SK-N-SH (cell line): ENCODE data around the gene TMEM132E. TPM values are rescaled to one million over a fixed set of nuclear protein-coding genes. Genes with fewer than 3 reads are reported as not detected.

Experiments used
- CTCF ChIA-PET: fragments of 300-600, 350-600 bp; formaldehyde crosslinking; extraction: SDS; loops from one replicate; lab custom pipeline; 2021; lab: Yijun Ruan, JAX
- POLR2A ChIA-PET: fragments of 350-600 bp; sonication (Branson Sonifier 250); formaldehyde crosslinking; extraction: SDS; loops from one replicate; lab custom pipeline; 2020; ENCODE audit warnings: antibody characterized with exemption, inconsistent platforms; lab: Yijun Ruan, JAX
- DNase-seq: peaks from one replicate; pipeline ENCODE4 v3.0.0; 2012
- H2AFZ ChIP-seq: fragments of 200-600 bp; sonication (generic); 2 replicates; pipeline ENCODE4 v1.8.1; 2016; ENCODE audit warnings: antibody characterized with exemption, mild to moderate bottlenecking, low read depth
- H3F3A ChIP-seq: fragments of 200-600 bp; sonication (generic); replicated peaks from 2 replicates; pipeline ENCODE3; 2016; ENCODE audit warnings: antibody characterized with exemption, mild to moderate bottlenecking; ENCODE audit not compliant: insufficient read depth
- H3K27ac ChIP-seq, 2 experiments: fragments of 200-500 bp in 1 of 2; fragments of 200-600 bp in 1 of 2; sonication (Bioruptor generic) in 1 of 2; sonication (generic), shearing (Covaris generic) in 1 of 2; 2 replicates each; pipeline versions ENCODE4 v1.5.1 to v1.6.1; 2014 to 2016; ENCODE audit warnings: low read depth in 2 of 2, inconsistent platforms in 1 of 2, low read length in 1 of 2, mild to moderate bottlenecking in 1 of 2, mixed read lengths in 1 of 2
- H3K27me3 ChIP-seq: fragments of 200-600 bp; sonication (generic), shearing (Covaris generic); 2 replicates; pipeline ENCODE4 v1.6.1; 2016; ENCODE audit warnings: mixed run types; ENCODE audit not compliant: insufficient read depth
- H3K36me3 ChIP-seq, 2 experiments: fragments of 200-500 bp in 1 of 2; fragments of 200-600 bp in 1 of 2; sonication (Bioruptor generic) in 1 of 2; sonication (generic) in 1 of 2; replicated peaks in 1 of 2; 2 replicates each; pipeline versions ENCODE3 to v1.5.1; 2014 to 2016; ENCODE audit warnings: low read length in 1 of 2, mild to moderate bottlenecking in 1 of 2; ENCODE audit not compliant: insufficient read depth in 2 of 2, control insufficient read depth in 1 of 2
- H3K4me1 ChIP-seq, 2 experiments: fragments of 200-500 bp in 1 of 2; fragments of 200-600 bp in 1 of 2; sonication (Bioruptor generic) in 1 of 2; sonication (generic), shearing (Covaris generic) in 1 of 2; 2 replicates each; pipeline versions ENCODE4 v1.5.1 to v1.6.1; 2014 to 2016; ENCODE audit warnings: low read depth in 1 of 2, low read length in 1 of 2, mixed run types in 1 of 2; ENCODE audit not compliant: insufficient read depth in 2 of 2, control insufficient read depth in 1 of 2
- H3K4me2 ChIP-seq: fragments of 200-600 bp; sonication (generic), shearing (Covaris generic); 2 replicates; pipeline ENCODE4 v1.6.1; 2017; ENCODE audit warnings: mixed run types
- H3K4me3 ChIP-seq, 2 experiments: fragments of 200-500 bp in 1 of 2; fragments of 200-600 bp in 1 of 2; sonication (Bioruptor generic) in 1 of 2; sonication (generic), shearing (Covaris generic) in 1 of 2; 2 replicates each; pipeline versions ENCODE4 v1.5.1 to v1.8.1; 2014 to 2016; ENCODE audit warnings: low read depth in 2 of 2, inconsistent platforms in 1 of 2, low read length in 1 of 2, mild to moderate bottlenecking in 1 of 2, mixed read lengths in 1 of 2, moderate library complexity in 1 of 2
- H3K79me2 ChIP-seq: fragments of 200-600 bp; sonication (generic); 2 replicates; pipeline ENCODE4 v1.8.1; 2017; ENCODE audit warnings: mild to moderate bottlenecking; ENCODE audit not compliant: insufficient read depth
- H3K9ac ChIP-seq: fragments of 200-600 bp; sonication (generic); 2 replicates; pipeline ENCODE4 v1.6.1; 2017; ENCODE audit warnings: mixed run types
- H3K9me2 ChIP-seq: fragments of 200-600 bp; sonication (generic); 2 replicates; pipeline ENCODE4 v1.6.1; 2017; ENCODE audit warnings: mixed run types
- H3K9me3 ChIP-seq: fragments of 200-600 bp; sonication (generic); 2 replicates; pipeline ENCODE4 v1.6.1; 2017; ENCODE audit warnings: mixed run types, mild to moderate bottlenecking, moderate library complexity
- H4K20me1 ChIP-seq: fragments of 200-600 bp; sonication (generic); 2 replicates; pipeline ENCODE4 v1.6.1; 2017; ENCODE audit warnings: mild to moderate bottlenecking, mixed run types; ENCODE audit not compliant: insufficient read depth
- CHD2 ChIP-seq: fragments of 150-350 bp; IDR thresholded peaks from 2 replicates; pipeline ENCODE4 v1.6.1; 2018; ENCODE audit warnings: low read length; ENCODE audit not compliant: partially characterized antibody
- EP300 ChIP-seq, 2 experiments: IDR thresholded peaks; 2 replicates each; pipeline versions ENCODE4 v1.4.0 to v1.6.1; 2012; ENCODE audit warnings: borderline replicate concordance in 1 of 2, low read depth in 1 of 2, low read length in 1 of 2
- EZH2phosphoT487 ChIP-seq: fragments of 200-600 bp; sonication (generic); IDR thresholded peaks from 2 replicates; pipeline ENCODE4 v1.6.1; 2017; ENCODE audit warnings: low read depth, mixed run types, mild to moderate bottlenecking, antibody characterized with exemption, moderate library complexity, borderline replicate concordance
- FOXJ3 ChIP-seq: sonication (generic); formaldehyde crosslinking; IDR thresholded peaks from 2 replicates; pipeline ENCODE4 v1.5.1; 2020; ENCODE audit warnings: mild to moderate bottlenecking, missing genetic modification reagents
- FOXM1 ChIP-seq: IDR thresholded peaks from 2 replicates; pipeline ENCODE4 v1.4.0; 2012; ENCODE audit warnings: low read depth, mild to moderate bottlenecking
- IRF3 ChIP-seq: fragments of 150-350 bp; IDR thresholded peaks from 2 replicates; pipeline ENCODE4 v1.6.1; 2016; ENCODE audit warnings: mild to moderate bottlenecking, low read depth, low read length
- JUND ChIP-seq: IDR thresholded peaks from 2 replicates; pipeline ENCODE4 v1.4.0; 2012
- POLR2AphosphoS5 ChIP-seq: IDR thresholded peaks from 2 replicates; pipeline ENCODE4 v1.6.1; 2012; ENCODE audit warnings: low read depth, low read length
- RAD21 ChIP-seq: IDR thresholded peaks from 2 replicates; pipeline ENCODE4 v1.6.1; 2012; ENCODE audit warnings: mild to moderate bottlenecking, low read length
- SMC3 ChIP-seq: IDR thresholded peaks from 2 replicates; pipeline ENCODE4 v1.6.1; 2012; ENCODE audit warnings: low read depth, low read length, improper control_type of control experiment
- WGBS: methylation state at CpG from one replicate; pipeline ENCODE4 v1.1.6; 2017; ENCODE audit warnings: low lambda C conversion rate; 5-methylcytosine and 5-hydroxymethylcytosine counted together
- polyA plus RNA-seq, 3 experiments: library from polyadenylated mRNA; depleted of rRNA; stranded (reverse); fragments of >200 nt; gene quantifications; 2 replicates each; pipeline ENCODE4 v1.2.3, GENCODE V29; 2012
- TF ChIP-seq, protein P1 (sequence below): fragments of 200-600 bp; sonication (generic); IDR thresholded peaks from 2 replicates; pipeline ENCODE4 v1.6.1; 2017; ENCODE audit warnings: antibody characterized with exemption, mild to moderate bottlenecking, moderate library complexity

Gene TMEM132E
- polyA plus RNA-seq, 1 of the 3 experiments (the other 2 are of a cell fraction) = not detected

- TF ChIP-seq SMC3 (no peak), EZH2phosphoT487 (no peak)
- TF ChIP-seq, protein P1, sequence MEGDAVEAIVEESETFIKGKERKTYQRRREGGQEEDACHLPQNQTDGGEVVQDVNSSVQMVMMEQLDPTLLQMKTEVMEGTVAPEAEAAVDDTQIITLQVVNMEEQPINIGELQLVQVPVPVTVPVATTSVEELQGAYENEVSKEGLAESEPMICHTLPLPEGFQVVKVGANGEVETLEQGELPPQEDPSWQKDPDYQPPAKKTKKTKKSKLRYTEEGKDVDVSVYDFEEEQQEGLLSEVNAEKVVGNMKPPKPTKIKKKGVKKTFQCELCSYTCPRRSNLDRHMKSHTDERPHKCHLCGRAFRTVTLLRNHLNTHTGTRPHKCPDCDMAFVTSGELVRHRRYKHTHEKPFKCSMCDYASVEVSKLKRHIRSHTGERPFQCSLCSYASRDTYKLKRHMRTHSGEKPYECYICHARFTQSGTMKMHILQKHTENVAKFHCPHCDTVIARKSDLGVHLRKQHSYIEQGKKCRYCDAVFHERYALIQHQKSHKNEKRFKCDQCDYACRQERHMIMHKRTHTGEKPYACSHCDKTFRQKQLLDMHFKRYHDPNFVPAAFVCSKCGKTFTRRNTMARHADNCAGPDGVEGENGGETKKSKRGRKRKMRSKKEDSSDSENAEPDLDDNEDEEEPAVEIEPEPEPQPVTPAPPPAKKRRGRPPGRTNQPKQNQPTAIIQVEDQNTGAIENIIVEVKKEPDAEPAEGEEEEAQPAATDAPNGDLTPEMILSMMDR = no peak
- Histone ChIP-seq H3K9me3 (no peaks in the 10 kb centered on the region), H3K4me3 (no peak overlapping the region), H4K20me1 (no peaks in the 10 kb centered on the region), H3K4me1 (peaks cover 0 to 4% of the 10 kb centered on the region in 2 experiments; a peak in 1 of 4 replicates), H3F3A (no peaks in the 10 kb centered on the region), H3K9me2 (no peaks in the 10 kb centered on the region), H3K9ac (no peak overlapping the region), H3K79me2 (no peaks in the 10 kb centered on the region), H2AFZ (no peak overlapping the region), H3K27me3 (no peaks in the 10 kb centered on the region), H3K36me3 (no peaks in the 10 kb centered on the region), H3K4me2 (no peak overlapping the region), H3K27ac (no peak overlapping the region)
- DNase-seq = no peak
- ChIA-PET CTCF (interaction anchor here (1.1 to 4.9 kb wide), 20 partner anchors 8 to 253 kb away, joined by 3 to 60 read pairs (median 14); partner anchors contain the start of gene TMEM132E), POLR2A (interaction anchor here (1.5 kb wide), 1 partner anchor 52 kb away, joined by 3 read pairs; no protein-coding TSS in a partner anchor)
- WGBS = 61% methylated on average over 13 of the region's 20 CpGs
Measured at GRCh38 chr17:34637041-34637547, 57.7 kb downstream of the TMEM132E start.

- CTCF ChIA-PET = interaction anchor here (0.6 to 4.9 kb wide), 49 partner anchors 9 to 341 kb away, joined by 3 to 60 read pairs (median 5); partner anchors contain the start of gene TMEM132E
Measured at GRCh38 chr17:34637548-34638525, 58.5 kb downstream of the TMEM132E start.

More at GRCh38 chr17:34637548-34638525, 58.5 kb downstream of the TMEM132E start:
- TF ChIP-seq EP300 (IDR thresholded peaks at IDR 0.05; ENCODE audit: borderline replicate concordance in 1 of 2, low read depth in 1 of 2, low read length in 1 of 2) (no peak), SMC3 (peak; percentile 82), JUND (no peak), RAD21 (peak; percentile 84), CHD2 (no peak), POLR2AphosphoS5 (no peak), FOXM1 (no peak), FOXJ3 (CRISPR knock-in tag) (no peak), IRF3 (no peak)
- TF ChIP-seq, protein P1 = peak; percentile 66
- H4K20me1 ChIP-seq = no peaks in the 10 kb centered on the region
- H3K4me2 ChIP-seq = no peak overlapping the region
- peaks cover 0 to 4% of the 10 kb centered on the region in 2 experiments; a peak in 1 of 4 replicates for H3K4me1 ChIP-seq
- H2AFZ ChIP-seq = no peak overlapping the region
- H3K27ac ChIP-seq = no peak overlapping the region
- H3K27me3 ChIP-seq = no peaks in the 10 kb centered on the region
- H3K9ac ChIP-seq = no peak overlapping the region
- 64% methylated on average over 41 of the region's 73 CpGs for WGBS
- no peaks in the 10 kb centered on the region for H3F3A ChIP-seq
- peak; percentile 92 for DNase-seq
- H3K9me2 ChIP-seq = no peaks in the 10 kb centered on the region
- no peaks in the 10 kb centered on the region for H3K79me2 ChIP-seq
- no peak overlapping the region; a peak in 1 of 4 replicates for H3K4me3 ChIP-seq
- POLR2A ChIA-PET = interaction anchor here (1.5 kb wide), 1 partner anchor 53 kb away, joined by 3 read pairs; no protein-coding TSS in a partner anchor
- no peaks in the 10 kb centered on the region for H3K36me3 ChIP-seq
- H3K9me3 ChIP-seq = no peaks in the 10 kb centered on the region
